Measurements from ENCODE around the gene ADD1. TPM values are rescaled to one million over a fixed set of nuclear protein-coding genes. Genes with fewer than 3 reads are reported as not detected.

The ADD1 gene
- total RNA-seq, 2 donors from 2014 or later: 250 to 254 TPM

- intact Hi-C loops (cut with DNase I, micrococcal nuclease): no loop called here
- DNase-seq (no peak), ATAC-seq (no peak)
Measured at GRCh38 chr4:2867758-2868491, 24.3 kb downstream of the ADD1 start.

GRCh38 chr4:2868877-2869487, 25.3 kb downstream of the ADD1 start:
- DNase-seq (no peak), ATAC-seq (no peak)
- intact Hi-C loops (cut with DNase I, micrococcal nuclease): no loop called here

- DNase-seq (no peak), ATAC-seq (no peak)
- intact Hi-C loops (cut with DNase I, micrococcal nuclease): no loop called here
Measured at GRCh38 chr4:2869659-2870058, 26.0 kb downstream of the ADD1 start.

GRCh38 chr4:2870082-2870481, 26.4 kb downstream of the ADD1 start:
- ATAC-seq (no peak), DNase-seq (no peak)
- intact Hi-C loops (cut with DNase I, micrococcal nuclease): no loop called here

GRCh38 chr4:2871466-2871865, 27.8 kb downstream of the ADD1 start:
- intact Hi-C loops (cut with DNase I, micrococcal nuclease): no loop called here
- DNase-seq (no peak), ATAC-seq (no peak)

GRCh38 chr4:2871911-2872310, 28.3 kb downstream of the ADD1 start:
- DNase-seq (no peak), ATAC-seq (no peak)
- intact Hi-C loops (cut with DNase I, micrococcal nuclease): no loop called here

- intact Hi-C loops (cut with DNase I, micrococcal nuclease): no loop called here
- ATAC-seq: peak; percentile 94
- DNase-seq: no peak
Measured at GRCh38 chr4:2873329-2873728, 29.7 kb downstream of the ADD1 start.

GRCh38 chr4:2874861-2875260, 31.2 kb downstream of the ADD1 start:
- DNase-seq (no peak), ATAC-seq (no peak)
- intact Hi-C loops (cut with DNase I, micrococcal nuclease): no loop called here

- no peak for ATAC-seq
- intact Hi-C loops (cut with DNase I, micrococcal nuclease): no loop called here
- no peak for DNase-seq
Measured at GRCh38 chr4:2875556-2875955, 31.9 kb downstream of the ADD1 start.

- intact Hi-C loops (cut with DNase I, micrococcal nuclease): no loop called here
- DNase-seq: no peak
- no peak for ATAC-seq
Measured at GRCh38 chr4:2878346-2878745, 34.7 kb downstream of the ADD1 start.

- no peak for DNase-seq
- intact Hi-C loops (cut with DNase I, micrococcal nuclease): no loop called here
- no peak for ATAC-seq
Measured at GRCh38 chr4:2879026-2879425, 35.4 kb downstream of the ADD1 start.

- intact Hi-C loops (cut with DNase I, micrococcal nuclease): no loop called here
- DNase-seq (no peak), ATAC-seq (no peak)
Measured at GRCh38 chr4:2881431-2881830, 37.8 kb downstream of the ADD1 start.

- DNase-seq (no peak), ATAC-seq (no peak)
- intact Hi-C loops (cut with DNase I, micrococcal nuclease): no loop called here
Measured at GRCh38 chr4:2882341-2882740, 38.7 kb downstream of the ADD1 start.

- intact Hi-C loops (cut with DNase I, micrococcal nuclease): no loop called here
- ATAC-seq (no peak), DNase-seq (no peak)
Measured at GRCh38 chr4:2886161-2886560, 42.5 kb downstream of the ADD1 start.

- ATAC-seq: no peak
- DNase-seq: no peak
- intact Hi-C loops (cut with DNase I, micrococcal nuclease): no loop called here
Measured at GRCh38 chr4:2886622-2887021, 43.0 kb downstream of the ADD1 start.

GRCh38 chr4:2887343-2887742, 43.7 kb downstream of the ADD1 start:
- DNase-seq: no peak
- ATAC-seq: no peak
- intact Hi-C loops (cut with DNase I, micrococcal nuclease): no loop called here

- ATAC-seq: no peak
- DNase-seq: no peak
- intact Hi-C loops (cut with DNase I, micrococcal nuclease): no loop called here
Measured at GRCh38 chr4:2888886-2889285, 45.2 kb downstream of the ADD1 start.

GRCh38 chr4:2891294-2891693, 47.6 kb downstream of the ADD1 start:
- intact Hi-C loops (cut with DNase I, micrococcal nuclease): no loop called here
- DNase-seq (no peak), ATAC-seq (peak; percentile 77)

- ATAC-seq: no peak
Measured at GRCh38 chr4:2893772-2894171, 50.1 kb downstream of the ADD1 start.

GRCh38 chr4:2898001-2898400, 54.4 kb downstream of the ADD1 start:
- DNase-seq (no peak), ATAC-seq (no peak)
- intact Hi-C loops (cut with DNase I, micrococcal nuclease): no loop called here

More at GRCh38 chr4:2893772-2894171, 50.1 kb downstream of the ADD1 start:
- intact Hi-C loops (cut with DNase I, micrococcal nuclease): no loop called here
- no peak for DNase-seq

GRCh38 chr4:2900741-2901140, 57.1 kb downstream of the ADD1 start:
- intact Hi-C loops (cut with DNase I, micrococcal nuclease): no loop called here
- DNase-seq: no peak
- ATAC-seq: no peak
